HL-60 (cell line): ENCODE results near the gene CLDN11.

ENCODE experiments used
- DNase-seq, 2 experiments: peaks; one replicate each; pipeline ENCODE4 v3.0.0-alpha.2; 2010 to 2020; ENCODE audit warnings: low read depth in 1 of 2, low spot score in 1 of 2
- H3K27ac ChIP-seq: fragments of 250-450 bp; sonication (Bioruptor Pico); replicated peaks from 2 replicates; pipeline ENCODE4 v1.5.1; 2020; ENCODE audit warnings: mild to moderate bottlenecking, moderate library complexity
- H3K27me3 ChIP-seq: fragments of 250-450 bp; sonication (Bioruptor Pico); 2 replicates; pipeline ENCODE4 v1.5.1; 2021; ENCODE audit warnings: mild to moderate bottlenecking, moderate library complexity; ENCODE audit not compliant: insufficient read depth, poor library complexity, severe bottlenecking
- H3K4me3 ChIP-seq: replicated peaks from 2 replicates; pipeline ENCODE4 v1.5.1; 2011; ENCODE audit warnings: mild to moderate bottlenecking, control low read depth, low read length; ENCODE audit not compliant: insufficient read depth
- GABPA ChIP-seq: IDR thresholded peaks from 2 replicates; pipeline ENCODE4 v1.6.1; 2012; ENCODE audit warnings: low read depth
- POLR2AphosphoS5 ChIP-seq: IDR thresholded peaks from 2 replicates; pipeline ENCODE4 v1.6.1; 2012; ENCODE audit warnings: low read depth
- SPI1 ChIP-seq: IDR thresholded peaks from 2 replicates; pipeline ENCODE4 v1.6.1; 2012; ENCODE audit warnings: low read depth, mild to moderate bottlenecking, borderline replicate concordance
- TF ChIP-seq, protein P1 (sequence below): IDR thresholded peaks from one replicate; pipeline ENCODE4 v1.5.1; 2011; ENCODE audit warnings: low read length, control low read depth, inconsistent platforms; ENCODE audit not compliant: insufficient read depth
- TF ChIP-seq, protein P2 (sequence below): IDR thresholded peaks from 2 replicates; pipeline ENCODE4 v1.6.1; 2012; ENCODE audit warnings: low read depth; ENCODE audit not compliant: insufficient replicate concordance

The CLDN11 gene

DNA sequence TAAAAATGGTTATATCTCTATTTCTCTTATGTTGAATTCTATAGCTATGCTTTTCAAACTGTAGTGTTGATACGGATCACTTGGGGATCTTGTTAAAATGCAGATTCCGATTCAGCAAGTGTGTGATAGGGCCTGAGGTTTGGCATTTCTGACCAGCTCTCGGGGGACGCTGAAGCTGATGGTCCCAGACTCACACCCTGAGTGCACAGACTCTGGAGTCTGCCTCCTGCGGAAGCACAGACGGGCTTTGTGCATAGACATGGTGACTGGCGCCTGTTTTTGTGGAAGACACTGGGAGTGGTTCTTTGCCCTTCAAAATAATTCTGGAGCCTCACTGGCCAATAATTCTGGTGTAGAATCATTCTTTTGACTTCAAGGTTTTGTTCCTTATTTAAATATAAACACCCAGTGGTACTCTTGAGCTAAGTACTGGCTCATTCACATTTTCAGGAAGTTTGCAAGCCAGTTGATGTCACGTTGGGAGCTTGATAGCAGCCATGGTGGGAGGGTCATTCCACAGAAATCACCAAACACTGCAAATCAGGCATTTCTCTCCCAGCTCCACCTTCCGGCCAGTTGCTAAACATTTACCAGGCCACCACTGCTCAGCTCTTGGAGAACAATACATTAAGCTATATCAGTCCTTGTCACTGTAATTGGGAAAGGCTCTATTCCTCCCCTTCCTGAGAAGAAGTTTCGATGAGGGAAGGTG, 19.2 kb downstream of the CLDN11 start:
- TF ChIP-seq, protein P1, sequence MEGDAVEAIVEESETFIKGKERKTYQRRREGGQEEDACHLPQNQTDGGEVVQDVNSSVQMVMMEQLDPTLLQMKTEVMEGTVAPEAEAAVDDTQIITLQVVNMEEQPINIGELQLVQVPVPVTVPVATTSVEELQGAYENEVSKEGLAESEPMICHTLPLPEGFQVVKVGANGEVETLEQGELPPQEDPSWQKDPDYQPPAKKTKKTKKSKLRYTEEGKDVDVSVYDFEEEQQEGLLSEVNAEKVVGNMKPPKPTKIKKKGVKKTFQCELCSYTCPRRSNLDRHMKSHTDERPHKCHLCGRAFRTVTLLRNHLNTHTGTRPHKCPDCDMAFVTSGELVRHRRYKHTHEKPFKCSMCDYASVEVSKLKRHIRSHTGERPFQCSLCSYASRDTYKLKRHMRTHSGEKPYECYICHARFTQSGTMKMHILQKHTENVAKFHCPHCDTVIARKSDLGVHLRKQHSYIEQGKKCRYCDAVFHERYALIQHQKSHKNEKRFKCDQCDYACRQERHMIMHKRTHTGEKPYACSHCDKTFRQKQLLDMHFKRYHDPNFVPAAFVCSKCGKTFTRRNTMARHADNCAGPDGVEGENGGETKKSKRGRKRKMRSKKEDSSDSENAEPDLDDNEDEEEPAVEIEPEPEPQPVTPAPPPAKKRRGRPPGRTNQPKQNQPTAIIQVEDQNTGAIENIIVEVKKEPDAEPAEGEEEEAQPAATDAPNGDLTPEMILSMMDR = no peak
- TF ChIP-seq GABPA = no peak
- TF ChIP-seq POLR2AphosphoS5 = no peak
- no peak for TF ChIP-seq SPI1
- TF ChIP-seq, protein P2, sequence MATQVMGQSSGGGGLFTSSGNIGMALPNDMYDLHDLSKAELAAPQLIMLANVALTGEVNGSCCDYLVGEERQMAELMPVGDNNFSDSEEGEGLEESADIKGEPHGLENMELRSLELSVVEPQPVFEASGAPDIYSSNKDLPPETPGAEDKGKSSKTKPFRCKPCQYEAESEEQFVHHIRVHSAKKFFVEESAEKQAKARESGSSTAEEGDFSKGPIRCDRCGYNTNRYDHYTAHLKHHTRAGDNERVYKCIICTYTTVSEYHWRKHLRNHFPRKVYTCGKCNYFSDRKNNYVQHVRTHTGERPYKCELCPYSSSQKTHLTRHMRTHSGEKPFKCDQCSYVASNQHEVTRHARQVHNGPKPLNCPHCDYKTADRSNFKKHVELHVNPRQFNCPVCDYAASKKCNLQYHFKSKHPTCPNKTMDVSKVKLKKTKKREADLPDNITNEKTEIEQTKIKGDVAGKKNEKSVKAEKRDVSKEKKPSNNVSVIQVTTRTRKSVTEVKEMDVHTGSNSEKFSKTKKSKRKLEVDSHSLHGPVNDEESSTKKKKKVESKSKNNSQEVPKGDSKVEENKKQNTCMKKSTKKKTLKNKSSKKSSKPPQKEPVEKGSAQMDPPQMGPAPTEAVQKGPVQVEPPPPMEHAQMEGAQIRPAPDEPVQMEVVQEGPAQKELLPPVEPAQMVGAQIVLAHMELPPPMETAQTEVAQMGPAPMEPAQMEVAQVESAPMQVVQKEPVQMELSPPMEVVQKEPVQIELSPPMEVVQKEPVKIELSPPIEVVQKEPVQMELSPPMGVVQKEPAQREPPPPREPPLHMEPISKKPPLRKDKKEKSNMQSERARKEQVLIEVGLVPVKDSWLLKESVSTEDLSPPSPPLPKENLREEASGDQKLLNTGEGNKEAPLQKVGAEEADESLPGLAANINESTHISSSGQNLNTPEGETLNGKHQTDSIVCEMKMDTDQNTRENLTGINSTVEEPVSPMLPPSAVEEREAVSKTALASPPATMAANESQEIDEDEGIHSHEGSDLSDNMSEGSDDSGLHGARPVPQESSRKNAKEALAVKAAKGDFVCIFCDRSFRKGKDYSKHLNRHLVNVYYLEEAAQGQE = no peak
- DNase-seq = no peak
- H3K27ac ChIP-seq = no peak overlapping the region
- H3K27me3 ChIP-seq = peaks cover 4% of the 10 kb centered on the region
- H3K4me3 ChIP-seq = no peak overlapping the region

DNA sequence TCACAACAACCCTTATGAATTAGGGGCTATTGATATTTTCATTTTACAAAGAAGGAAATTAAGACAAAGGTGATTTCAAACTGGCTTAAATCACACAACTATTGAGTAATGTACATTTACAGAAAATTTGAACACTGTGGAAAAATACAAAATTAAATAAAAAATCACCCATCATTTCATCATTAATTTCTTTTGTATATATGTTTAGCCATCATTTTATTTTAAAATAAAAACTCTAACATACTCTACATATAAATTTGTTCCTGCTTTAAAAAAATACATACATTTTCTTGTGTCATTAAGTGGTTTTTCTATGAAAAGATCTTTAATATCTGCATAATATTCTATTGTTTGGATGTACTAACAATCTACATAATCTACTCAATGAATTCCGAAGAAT, 20.2 kb downstream of the CLDN11 start:
- Histone ChIP-seq H3K4me3 (no peak overlapping the region), H3K27me3 (peaks cover 4% of the 10 kb centered on the region), H3K27ac (no peak overlapping the region)
- TF ChIP-seq GABPA = no peak
- no peak for TF ChIP-seq POLR2AphosphoS5
- no peak for TF ChIP-seq SPI1
- TF ChIP-seq, protein P2 = no peak
- TF ChIP-seq, protein P1 = no peak
- DNase-seq = no peak

DNA sequence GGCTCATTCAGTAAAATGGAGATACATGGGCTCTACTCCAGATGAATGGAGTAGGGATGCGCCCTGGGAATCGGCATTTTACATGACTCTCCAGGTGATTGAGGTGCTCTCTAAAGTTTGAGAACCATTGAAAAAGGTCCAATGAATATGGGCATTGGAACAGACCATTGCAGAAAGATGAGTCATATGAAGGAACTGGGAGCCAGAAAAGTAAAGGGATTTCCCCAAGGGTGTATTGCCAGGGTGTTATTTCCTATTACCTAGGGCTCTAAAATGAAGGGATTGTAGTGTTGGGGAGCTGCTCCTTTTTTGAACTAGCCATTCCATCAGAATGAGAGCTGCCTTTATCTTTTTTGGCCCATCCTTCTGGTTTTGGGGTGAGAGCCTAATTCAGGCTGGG, 21.7 kb downstream of the CLDN11 start:
- Histone ChIP-seq H3K27me3 (peaks cover 4% of the 10 kb centered on the region), H3K4me3 (no peak overlapping the region), H3K27ac (no peak overlapping the region)
- TF ChIP-seq POLR2AphosphoS5 = no peak
- TF ChIP-seq, protein P1 = no peak
- no peak for TF ChIP-seq SPI1
- TF ChIP-seq GABPA = no peak
- TF ChIP-seq, protein P2 = no peak
- no peak for DNase-seq
